Sigmoid colon (tissue), 4 donors: ENCODE data around the gene DEAF1.

ENCODE experiments used
- CTCF ChIP-seq, 4 experiments: fragments of 450-650 bp in 3 of 4; fragments of 200-600 bp in 1 of 4; IDR thresholded peaks; one replicate each; pipeline ENCODE4 v1.5.1; 2016 to 2019; ENCODE audit warnings: antibody characterized with exemption in 4 of 4, mild to moderate bottlenecking in 3 of 4, moderate library complexity in 2 of 4
- POLR2A ChIP-seq, 2 donors: fragments of 450-650 bp; IDR thresholded peaks; one replicate each; pipeline ENCODE4 v1.6.1; 2016; ENCODE audit warnings: antibody characterized with exemption in 2 of 2, mild to moderate bottlenecking in 2 of 2, moderate library complexity in 2 of 2
- POLR2AphosphoS5 ChIP-seq, 4 donors: sonication (generic); formaldehyde crosslinking; IDR thresholded peaks; one replicate each; pipeline ENCODE4 v1.6.1; 2017; ENCODE audit warnings: antibody characterized with exemption in 4 of 4

- TF ChIP-seq POLR2AphosphoS5 (IDR thresholded peaks at IDR 0.05) (no peak), CTCF (IDR thresholded peaks at IDR 0.05) (no peak), POLR2A (IDR thresholded peaks at IDR 0.05) (no peak)
These were observed 10.8 kb upstream of the DEAF1 start, which contains the start of gene EPS8L2 for GRCh38 chr11:705646-706438.
